Measurements from ENCODE around the gene ELMOD3.

GRCh38 chr2:85422072-85422457 lies 67.5 kb downstream of the ELMOD3 start:
- TF ChIP-seq CTCF (IDR thresholded peaks at IDR 0.05) (no peak), MAX (IDR thresholded peaks at IDR 0.05; ENCODE audit: low read depth) (no peak), POLR2AphosphoS5 (IDR thresholded peaks at IDR 0.05; ENCODE audit: low read depth, low read length) (no peak), MXI1 (IDR thresholded peaks at IDR 0.05; ENCODE audit: low read depth, low read length) (no peak), GATA2 (CRISPR knock-in tag; IDR thresholded peaks at IDR 0.05) (no peak), RXRA (IDR thresholded peaks at IDR 0.05; ENCODE audit: borderline replicate concordance, low read depth) (no peak), USF1 (IDR thresholded peaks at IDR 0.05; ENCODE audit: borderline replicate concordance, low read depth) (no peak), GABPA (IDR thresholded peaks at IDR 0.05; ENCODE audit: low read depth) (no peak)
